GM12878 (cell line): ENCODE measurements around the gene THRB. TPM values are rescaled to one million over a fixed set of nuclear protein-coding genes. Genes with fewer than 3 reads are reported as not detected.

ENCODE experiments used
- ATAC-seq: fragments of 200-7000 bp; cut with Tn5 transposase; 3 replicates; pipeline ENCODE4 v1.9.1; 2020; ENCODE audit warnings: mild to moderate bottlenecking, moderate library complexity
- BruUV-seq: library from RNA; stranded (reverse); fragments of 400-500 nt; replicated peaks from 2 replicates; lab custom pipeline; 2021; lab: Mats Ljungman, UMichigan
- CTCF ChIA-PET: fragments of 300-600 bp; sonication (Branson Sonifier 250); formaldehyde crosslinking; extraction: SDS; loops from one replicate; lab custom pipeline; 2021; ENCODE audit warnings: inconsistent platforms; lab: Yijun Ruan, JAX
- POLR2A ChIA-PET: fragments of 350-600 bp; formaldehyde crosslinking; extraction: SDS; loops from one replicate; lab custom pipeline; 2021; ENCODE audit warnings: inconsistent platforms; lab: Charles Lee
- RAD21 ChIA-PET: fragments of 300-600 bp; sonication (Branson Sonifier 250); formaldehyde crosslinking; loops from one replicate; lab custom pipeline; 2023; ENCODE audit warnings: antibody characterized with exemption; ENCODE audit not compliant: unreplicated experiment; lab: Charles Lee
- SMC1A ChIA-PET: fragments of 300-600 bp; sonication (Branson Sonifier 250); formaldehyde crosslinking; loops from one replicate; lab custom pipeline; 2023; ENCODE audit not compliant: unreplicated experiment, uncharacterized antibody; lab: Charles Lee
- DNase-seq: peaks from one replicate; pipeline ENCODE4 v3.0.0-alpha.2; 2011; ENCODE audit warnings: low read depth, low spot score
- FAIRE-seq: peaks from 3 replicates; lab custom pipeline; 2011; peaks lifted over from hg19 to GRCh38; lab: Jason Lieb, UNC
- H2AFZ ChIP-seq: 2 replicates; pipeline ENCODE4 v1.6.0; 2011; ENCODE audit warnings: low read depth, low read length, control low read depth; ENCODE audit not compliant: control insufficient read depth
- H3K27ac ChIP-seq: 2 replicates; pipeline ENCODE4 v1.5.1; 2011; ENCODE audit warnings: control low read depth; ENCODE audit not compliant: control insufficient read depth, insufficient read depth
- H3K27me3 ChIP-seq, 2 experiments: replicated peaks in 1 of 2; 2 replicates each; pipeline versions ENCODE4 v1.6.0 to v1.6.1; 2011; ENCODE audit warnings: low read length in 1 of 2; ENCODE audit not compliant: control insufficient read depth in 2 of 2, insufficient read depth in 2 of 2
- H3K36me3 ChIP-seq, 2 experiments: 2 replicates each; pipeline ENCODE4 v1.5.1; 2011; ENCODE audit warnings: low read length in 1 of 2; ENCODE audit not compliant: control insufficient read depth in 2 of 2, insufficient read depth in 2 of 2
- H3K4me1 ChIP-seq: 2 replicates; pipeline ENCODE4 v1.6.1; 2011; ENCODE audit warnings: mild to moderate bottlenecking, low read length, moderate library complexity, mixed read lengths; ENCODE audit not compliant: control insufficient read depth, insufficient read depth
- H3K4me2 ChIP-seq: 2 replicates; pipeline ENCODE4 v1.6.0; 2011; ENCODE audit warnings: control low read depth; ENCODE audit not compliant: control insufficient read depth, insufficient read depth
- H3K4me3 ChIP-seq: fragments of 200-600 bp; sonication (generic); 2 replicates; pipeline ENCODE4 v1.5.1; 2016
- H3K79me2 ChIP-seq: 2 replicates; pipeline ENCODE4 v1.6.0; 2011; ENCODE audit warnings: low read length; ENCODE audit not compliant: control insufficient read depth, insufficient read depth
- H3K9ac ChIP-seq: 2 replicates; pipeline ENCODE4 v1.8.0; 2011; ENCODE audit warnings: low read length, control low read depth, mixed read lengths; ENCODE audit not compliant: control insufficient read depth, insufficient read depth
- H3K9me3 ChIP-seq: replicated peaks from 3 replicates; pipeline ENCODE4 v1.5.1; 2011; ENCODE audit warnings: mild to moderate bottlenecking, low read length; ENCODE audit not compliant: control insufficient read depth, insufficient read depth
- H4K20me1 ChIP-seq: 2 replicates; pipeline ENCODE4 v1.6.0; 2011; ENCODE audit not compliant: control insufficient read depth, insufficient read depth
- ATF7 ChIP-seq: fragments of 450-650 bp; IDR thresholded peaks from 2 replicates; pipeline ENCODE4 v1.6.1; 2016; ENCODE audit warnings: low read depth, mild to moderate bottlenecking
- CEBPZ ChIP-seq: fragments of 150-350 bp; IDR thresholded peaks from 2 replicates; pipeline ENCODE4 v1.6.1; 2016; ENCODE audit warnings: low read depth, low read length
- CHD2 ChIP-seq: IDR thresholded peaks from 2 replicates; pipeline ENCODE4 v1.6.1; 2011; ENCODE audit warnings: low read depth, low read length, improper control_type of control experiment, borderline replicate concordance
- HCFC1 ChIP-seq: fragments of 150-350 bp; IDR thresholded peaks from 2 replicates; pipeline ENCODE4 v1.6.1; 2014; ENCODE audit warnings: low read length
- IKZF1 ChIP-seq: fragments of 450-650 bp; conservative IDR thresholded peaks from 2 replicates; pipeline ENCODE4 v1.6.1; 2017; ENCODE audit warnings: antibody characterized with exemption, mild to moderate bottlenecking
- KAT2A ChIP-seq: conservative IDR thresholded peaks from 2 replicates; pipeline ENCODE4 v1.6.1; 2011; ENCODE audit warnings: low read depth, low read length; ENCODE audit not compliant: control insufficient read depth
- MYB ChIP-seq: fragments of 150-350 bp; IDR thresholded peaks from 2 replicates; pipeline ENCODE4 v1.6.1; 2014; ENCODE audit warnings: mild to moderate bottlenecking, low read depth, low read length, borderline replicate concordance
- MYC ChIP-seq: IDR thresholded peaks from 2 replicates; pipeline ENCODE4 v1.6.1; 2011; ENCODE audit warnings: mild to moderate bottlenecking, low read length, moderate library complexity, inconsistent platforms; ENCODE audit not compliant: insufficient read depth, insufficient replicate concordance, insufficient read length, severe bottlenecking
- PAX5 ChIP-seq: IDR thresholded peaks from 2 replicates; pipeline ENCODE4 v1.6.1; 2011; ENCODE audit warnings: low read depth, low read length, borderline replicate concordance
- SIN3A ChIP-seq: IDR thresholded peaks from 2 replicates; pipeline ENCODE4 v1.6.1; 2012; ENCODE audit warnings: low read depth, low read length, improper control_type of control experiment
- SMAD5 ChIP-seq: IDR thresholded peaks from 2 replicates; pipeline ENCODE4 v1.6.1; 2016; ENCODE audit warnings: antibody characterized with exemption, low read depth
- SREBF2 ChIP-seq: IDR thresholded peaks from 2 replicates; pipeline ENCODE4 v1.6.1; 2012; ENCODE audit warnings: mild to moderate bottlenecking, low read length
- STAT3 ChIP-seq: IDR thresholded peaks from 2 replicates; pipeline ENCODE4 v1.6.1; 2011; ENCODE audit warnings: low read depth, low read length, improper control_type of control experiment
- TBL1XR1 ChIP-seq: IDR thresholded peaks from 2 replicates; pipeline ENCODE4 v1.6.1; 2012; ENCODE audit warnings: low read depth, low read length, improper control_type of control experiment
- YY1 ChIP-seq: IDR thresholded peaks from 2 replicates; pipeline ENCODE4 v1.6.1; 2011; ENCODE audit warnings: low read depth, mild to moderate bottlenecking, low read length
- ZNF207 ChIP-seq: fragments of 450-650 bp; IDR thresholded peaks from 2 replicates; pipeline ENCODE4 v1.6.1; 2014; ENCODE audit warnings: antibody characterized with exemption, mild to moderate bottlenecking, borderline replicate concordance
- WGBS: methylation state at CpG from one replicate; pipeline ENCODE4 v1.1.6; 2016; ENCODE audit warnings: low lambda C conversion rate; ENCODE audit not compliant: insufficient replicate concordance, insufficient coverage; ENCODE audit errors: missing lambda C conversion rate; 5-methylcytosine and 5-hydroxymethylcytosine counted together
- in situ Hi-C: fragments of 300-500 bp; cut with MboI; formaldehyde crosslinking; loops from 9 replicates; pipeline ENCODE4 v1.14.3; 2018; ENCODE audit warnings: mixed read lengths
- intact Hi-C: fragments of 100-400 bp; cut with micrococcal nuclease; formaldehyde crosslinking; loops from one replicate; pipeline ENCODE4 v1.14.2; 2022; ENCODE audit not compliant: unreplicated experiment
- polyA plus RNA-seq, 11 experiments: library from polyadenylated mRNA; depleted of rRNA in 4 of 11; unstranded in 6 of 11; stranded (reverse) in 5 of 11; fragments of >200 nt; fragmentation: Nextera tagmentation in 4 of 11; fragmentation: Illumina TruSeq in 1 of 11; extraction: Ambion mirVana in 4 of 11; extraction: Trizol in 1 of 11; gene quantifications; 1 replicate in 1 of 11; 2 replicates in 10 of 11; pipeline versions ENCODE4 v1.2.1 to v1.2.3, GENCODE V29; 2011 to 2016; ENCODE audit warnings: inconsistent platforms in 2 of 11, missing spikeins in 2 of 11, low read depth in 1 of 11
- total RNA-seq, 4 experiments: library from RNA; depleted of rRNA in 3 of 4; stranded (reverse); fragments of >200 nt in 3 of 4; fragmentation: Illumina TruSeq in 1 of 4; extraction: Trizol in 1 of 4; gene quantifications; 2 replicates each; pipeline versions ENCODE4 v1.2.1 to v1.2.3, GENCODE V29; 2013 to 2021
- TF ChIP-seq, protein P1 (sequence below), 3 experiments: IDR thresholded peaks in 2 of 3; conservative IDR thresholded peaks in 1 of 3; 2 replicates each; pipeline ENCODE4 v1.5.1; 2011; ENCODE audit warnings: low read depth in 3 of 3, low read length in 3 of 3, mild to moderate bottlenecking in 3 of 3, control low read depth in 2 of 3, moderate library complexity in 2 of 3, inconsistent platforms in 1 of 3, mixed read lengths in 1 of 3; ENCODE audit not compliant: control insufficient read depth in 2 of 3, insufficient read depth in 1 of 3; ENCODE audit errors: extremely low read depth in 1 of 3
- TF ChIP-seq, protein P2 (sequence below): IDR thresholded peaks from 2 replicates; pipeline ENCODE4 v1.6.1; 2012; ENCODE audit warnings: mild to moderate bottlenecking, low read depth, low read length

The THRB gene
- total and polyA plus RNA-seq, 10 of the 15 experiments (the other 5 are each of a cell fraction or from before 2014, with no cell fraction given), result 0.05 TPM; not detected in 9

GRCh38 chr3:24508423-24508839 is 13.8 kb upstream of the THRB start:
- FAIRE-seq, result no peak
- no peak for TF ChIP-seq PAX5
- no peak for TF ChIP-seq SIN3A
- TF ChIP-seq ZNF207, result no peak
- TF ChIP-seq TBL1XR1, result no peak
- TF ChIP-seq, protein P1, sequence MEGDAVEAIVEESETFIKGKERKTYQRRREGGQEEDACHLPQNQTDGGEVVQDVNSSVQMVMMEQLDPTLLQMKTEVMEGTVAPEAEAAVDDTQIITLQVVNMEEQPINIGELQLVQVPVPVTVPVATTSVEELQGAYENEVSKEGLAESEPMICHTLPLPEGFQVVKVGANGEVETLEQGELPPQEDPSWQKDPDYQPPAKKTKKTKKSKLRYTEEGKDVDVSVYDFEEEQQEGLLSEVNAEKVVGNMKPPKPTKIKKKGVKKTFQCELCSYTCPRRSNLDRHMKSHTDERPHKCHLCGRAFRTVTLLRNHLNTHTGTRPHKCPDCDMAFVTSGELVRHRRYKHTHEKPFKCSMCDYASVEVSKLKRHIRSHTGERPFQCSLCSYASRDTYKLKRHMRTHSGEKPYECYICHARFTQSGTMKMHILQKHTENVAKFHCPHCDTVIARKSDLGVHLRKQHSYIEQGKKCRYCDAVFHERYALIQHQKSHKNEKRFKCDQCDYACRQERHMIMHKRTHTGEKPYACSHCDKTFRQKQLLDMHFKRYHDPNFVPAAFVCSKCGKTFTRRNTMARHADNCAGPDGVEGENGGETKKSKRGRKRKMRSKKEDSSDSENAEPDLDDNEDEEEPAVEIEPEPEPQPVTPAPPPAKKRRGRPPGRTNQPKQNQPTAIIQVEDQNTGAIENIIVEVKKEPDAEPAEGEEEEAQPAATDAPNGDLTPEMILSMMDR (IDR thresholded peaks at IDR 0.05 in 2 of 3, conservative IDR thresholded peaks at IDR 0.05 in 1 of 3; ENCODE audit: control insufficient read depth in 2 of 3, extremely low read depth in 1 of 3, insufficient read depth in 1 of 3, low read depth in 3 of 3, low read length in 3 of 3), result no peak
- TF ChIP-seq, protein P2, sequence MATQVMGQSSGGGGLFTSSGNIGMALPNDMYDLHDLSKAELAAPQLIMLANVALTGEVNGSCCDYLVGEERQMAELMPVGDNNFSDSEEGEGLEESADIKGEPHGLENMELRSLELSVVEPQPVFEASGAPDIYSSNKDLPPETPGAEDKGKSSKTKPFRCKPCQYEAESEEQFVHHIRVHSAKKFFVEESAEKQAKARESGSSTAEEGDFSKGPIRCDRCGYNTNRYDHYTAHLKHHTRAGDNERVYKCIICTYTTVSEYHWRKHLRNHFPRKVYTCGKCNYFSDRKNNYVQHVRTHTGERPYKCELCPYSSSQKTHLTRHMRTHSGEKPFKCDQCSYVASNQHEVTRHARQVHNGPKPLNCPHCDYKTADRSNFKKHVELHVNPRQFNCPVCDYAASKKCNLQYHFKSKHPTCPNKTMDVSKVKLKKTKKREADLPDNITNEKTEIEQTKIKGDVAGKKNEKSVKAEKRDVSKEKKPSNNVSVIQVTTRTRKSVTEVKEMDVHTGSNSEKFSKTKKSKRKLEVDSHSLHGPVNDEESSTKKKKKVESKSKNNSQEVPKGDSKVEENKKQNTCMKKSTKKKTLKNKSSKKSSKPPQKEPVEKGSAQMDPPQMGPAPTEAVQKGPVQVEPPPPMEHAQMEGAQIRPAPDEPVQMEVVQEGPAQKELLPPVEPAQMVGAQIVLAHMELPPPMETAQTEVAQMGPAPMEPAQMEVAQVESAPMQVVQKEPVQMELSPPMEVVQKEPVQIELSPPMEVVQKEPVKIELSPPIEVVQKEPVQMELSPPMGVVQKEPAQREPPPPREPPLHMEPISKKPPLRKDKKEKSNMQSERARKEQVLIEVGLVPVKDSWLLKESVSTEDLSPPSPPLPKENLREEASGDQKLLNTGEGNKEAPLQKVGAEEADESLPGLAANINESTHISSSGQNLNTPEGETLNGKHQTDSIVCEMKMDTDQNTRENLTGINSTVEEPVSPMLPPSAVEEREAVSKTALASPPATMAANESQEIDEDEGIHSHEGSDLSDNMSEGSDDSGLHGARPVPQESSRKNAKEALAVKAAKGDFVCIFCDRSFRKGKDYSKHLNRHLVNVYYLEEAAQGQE, result no peak
- no peak for TF ChIP-seq CHD2
- no peak for TF ChIP-seq SREBF2
- TF ChIP-seq KAT2A, result no peak
- no peak for TF ChIP-seq MYB
- TF ChIP-seq IKZF1, result no peak
- TF ChIP-seq CEBPZ, result no peak
- no peak for TF ChIP-seq STAT3
- no peak for TF ChIP-seq HCFC1
- TF ChIP-seq MYC, result no peak
- TF ChIP-seq SMAD5, result no peak
- no peak for TF ChIP-seq YY1
- no peak for TF ChIP-seq ATF7

More at GRCh38 chr3:24508423-24508839, 13.8 kb upstream of the THRB start:
- in situ Hi-C loops (no loop called here), intact Hi-C loops (no loop called here)
- 0% methylated on average over 1 of the region's 1 CpG for WGBS
- no peaks in the 10 kb centered on the region; a peak in 2 of 4 replicates for H3K27me3 ChIP-seq
- no peak overlapping the region for H3K9ac ChIP-seq
- ChIA-PET CTCF (no interaction called here), POLR2A (no interaction called here), SMC1A (no interaction called here), RAD21 (no interaction called here)
- BruUV-seq, result no TSS peak
- H2AFZ ChIP-seq, result no peak overlapping the region
- H3K4me3 ChIP-seq, result no peak overlapping the region
- no peaks in the 10 kb centered on the region for H3K9me3 ChIP-seq
- no peaks in the 10 kb centered on the region for H4K20me1 ChIP-seq
- ATAC-seq (no peak), DNase-seq (no peak)
- H3K79me2 ChIP-seq, result no peaks in the 10 kb centered on the region
- no peak overlapping the region for H3K27ac ChIP-seq
- no peaks in the 10 kb centered on the region for H3K36me3 ChIP-seq
- H3K4me2 ChIP-seq, result no peak overlapping the region
- peaks cover 3% of the 10 kb centered on the region for H3K4me1 ChIP-seq
